SH-SY5Y (cell line): ENCODE results near the gene KCNK1.

Source experiments
- GATA2 ChIP-seq: IDR thresholded peaks from 2 replicates; pipeline ENCODE4 v1.6.1; 2011; ENCODE audit warnings: mild to moderate bottlenecking, low read depth, low read length
- GATA3 ChIP-seq: IDR thresholded peaks from 2 replicates; pipeline ENCODE4 v1.6.1; 2011; ENCODE audit warnings: low read depth, mild to moderate bottlenecking, low read length, moderate library complexity

- TF ChIP-seq GATA2 (no peak), GATA3 (no peak)
These were observed 96.1 kb downstream of the KCNK1 start for GRCh38 chr1:233710031-233710430.
